WI38 (cell line): ENCODE data around the gene TTYH3.

Experiments
- H3K4me3 ChIP-seq: 2 replicates; pipeline ENCODE4 v1.5.1; 2011; ENCODE audit warnings: low read depth, mild to moderate bottlenecking, control low read depth, low read length
- CTCF ChIP-seq: IDR thresholded peaks from 2 replicates; pipeline ENCODE4 v1.5.1; 2012; ENCODE audit warnings: low read depth, mild to moderate bottlenecking, control low read depth, low read length

Gene TTYH3

GRCh38 chr7:2649139-2649838 lies 17.5 kb downstream of the TTYH3 start:
- H3K4me3 ChIP-seq: no peak overlapping the region
- TF ChIP-seq CTCF: no peak

GRCh38 chr7:2649991-2650390 lies 18.2 kb downstream of the TTYH3 start:
- no peak for TF ChIP-seq CTCF
- H3K4me3 ChIP-seq: no peak overlapping the region

GRCh38 chr7:2650451-2650850 lies 18.7 kb downstream of the TTYH3 start:
- no peak for TF ChIP-seq CTCF
- no peak overlapping the region for H3K4me3 ChIP-seq

- 0 out of 2 replicates have a peak, but pooled peaks have one; percentile 4 for TF ChIP-seq CTCF
- no peak overlapping the region for H3K4me3 ChIP-seq
Measured at GRCh38 chr7:2651336-2651735, 19.6 kb downstream of the TTYH3 start.

- no peak for TF ChIP-seq CTCF
- H3K4me3 ChIP-seq: no peak overlapping the region
Measured at GRCh38 chr7:2651847-2652735, 20.3 kb downstream of the TTYH3 start.

- H3K4me3 ChIP-seq: no peak overlapping the region
- TF ChIP-seq CTCF: no peak
Measured at GRCh38 chr7:2652736-2653060, 20.9 kb downstream of the TTYH3 start.

GRCh38 chr7:2654059-2654458 lies 22.3 kb downstream of the TTYH3 start:
- no peak for TF ChIP-seq CTCF
- H3K4me3 ChIP-seq: no peak overlapping the region
